Activated effector memory CD4-positive, alpha-beta T cell treated with anti-CD3 and anti-CD28 coated beads, Interleukin-2, amount 50 U/mL, for 16 hours (primary cell): ENCODE measurements around the gene TUBA1C.
A peak's percentile ranks its signal among the peaks of the same experiment; 100 is the strongest.
"Not testable (repeated sequence)": the region's sequence is repeated elsewhere in the genome, so short reads cannot be mapped to it uniquely, and the experiment has no call there.

Experiments
- DNase-seq: peaks from one replicate; pipeline ENCODE4 v3.0.0-alpha.2; 2020

TUBA1C gene

DNA sequence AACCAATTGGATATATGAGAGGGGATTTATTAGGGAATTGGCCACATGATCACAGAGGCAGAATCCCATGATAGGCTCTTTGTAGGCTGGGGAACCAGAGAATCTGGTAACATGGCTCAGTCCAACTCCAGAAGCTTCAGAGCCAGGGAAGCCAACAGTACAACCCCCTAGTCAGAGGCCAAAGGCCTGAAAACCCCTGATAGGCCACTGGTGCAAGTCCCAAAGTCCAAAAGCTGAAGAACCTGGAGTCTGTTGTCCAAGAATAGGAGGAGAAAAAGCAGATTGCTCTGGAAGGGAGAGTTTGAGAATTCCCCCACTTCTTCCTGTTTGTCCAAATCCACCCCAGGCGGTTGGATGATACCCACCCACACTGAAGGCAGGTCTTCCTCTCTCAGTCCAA is 49.9 kb downstream of the TUBA1C start:
- DNase-seq, result no peak

DNA sequence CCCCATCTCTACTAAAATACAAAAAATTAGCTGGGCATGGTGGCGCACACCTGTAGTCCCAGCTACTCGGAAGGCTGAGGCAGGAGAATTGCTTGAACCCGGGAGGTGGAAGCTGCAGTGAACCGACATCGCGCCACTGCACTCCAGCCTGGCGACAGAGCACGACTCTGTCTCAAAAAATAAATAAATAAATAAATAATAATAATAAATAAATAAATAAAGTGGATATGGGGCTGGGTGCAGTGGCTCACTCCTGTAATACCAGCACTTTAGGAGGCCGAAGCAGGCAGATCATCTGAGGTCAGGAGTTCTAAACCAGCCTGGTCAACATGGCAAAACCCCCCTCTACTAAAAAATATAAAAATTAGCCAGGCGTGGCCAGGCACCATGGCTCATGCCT is 52.2 kb downstream of the TUBA1C start:
- not testable (repeated sequence) for DNase-seq

DNA sequence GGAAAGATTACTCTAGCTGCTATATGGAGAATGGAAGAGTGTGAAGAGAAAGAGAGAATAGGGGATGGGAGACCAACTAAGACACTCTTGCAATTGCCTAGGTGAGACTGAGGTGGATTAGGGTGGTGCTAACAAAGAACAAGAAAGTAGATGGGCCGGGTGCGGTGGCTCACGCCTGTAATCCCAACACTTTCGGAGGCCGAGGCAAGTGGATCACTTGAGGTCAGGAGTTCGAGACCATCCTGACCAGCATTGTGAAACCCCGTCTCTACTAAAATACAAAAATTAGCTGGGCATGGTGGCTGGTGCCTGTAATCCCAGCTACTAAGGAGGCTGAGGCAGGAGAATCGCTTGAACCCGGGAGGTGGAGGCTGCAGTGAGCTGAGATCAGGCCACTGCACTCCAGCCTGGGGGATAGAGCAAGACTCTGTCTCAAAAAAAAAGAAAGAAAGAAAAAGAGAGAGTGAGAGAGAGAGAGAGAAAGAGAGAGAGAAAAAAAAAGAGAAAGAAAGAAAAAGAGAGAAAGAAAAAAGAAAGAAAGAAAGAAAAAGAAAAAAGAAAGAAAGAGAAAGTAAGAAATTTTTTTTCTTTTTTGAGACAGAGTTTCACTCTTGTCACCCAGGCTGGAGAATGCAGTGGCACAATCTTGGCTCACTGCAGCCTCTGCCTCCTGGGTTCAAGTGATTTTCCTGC is 55.7 kb downstream of the TUBA1C start:
- peak; percentile 44 for DNase-seq

DNA sequence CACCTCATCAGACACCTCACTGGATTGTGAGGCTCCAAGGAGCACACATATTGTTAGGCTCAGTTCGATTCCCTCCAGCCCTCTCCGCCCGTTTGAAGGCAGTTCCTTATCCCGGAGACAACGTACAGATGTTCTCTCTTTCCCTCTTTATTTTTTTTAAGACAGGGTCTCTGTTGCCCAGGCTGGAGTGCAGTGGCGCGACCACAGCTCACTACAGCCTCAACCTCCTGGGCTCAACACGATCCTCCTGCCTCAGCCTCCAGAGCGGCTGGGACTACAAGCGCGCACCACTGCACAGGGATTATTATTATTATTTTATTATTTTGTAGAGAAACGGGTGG is 57.5 kb downstream of the TUBA1C start:
- DNase-seq, result no peak

DNA sequence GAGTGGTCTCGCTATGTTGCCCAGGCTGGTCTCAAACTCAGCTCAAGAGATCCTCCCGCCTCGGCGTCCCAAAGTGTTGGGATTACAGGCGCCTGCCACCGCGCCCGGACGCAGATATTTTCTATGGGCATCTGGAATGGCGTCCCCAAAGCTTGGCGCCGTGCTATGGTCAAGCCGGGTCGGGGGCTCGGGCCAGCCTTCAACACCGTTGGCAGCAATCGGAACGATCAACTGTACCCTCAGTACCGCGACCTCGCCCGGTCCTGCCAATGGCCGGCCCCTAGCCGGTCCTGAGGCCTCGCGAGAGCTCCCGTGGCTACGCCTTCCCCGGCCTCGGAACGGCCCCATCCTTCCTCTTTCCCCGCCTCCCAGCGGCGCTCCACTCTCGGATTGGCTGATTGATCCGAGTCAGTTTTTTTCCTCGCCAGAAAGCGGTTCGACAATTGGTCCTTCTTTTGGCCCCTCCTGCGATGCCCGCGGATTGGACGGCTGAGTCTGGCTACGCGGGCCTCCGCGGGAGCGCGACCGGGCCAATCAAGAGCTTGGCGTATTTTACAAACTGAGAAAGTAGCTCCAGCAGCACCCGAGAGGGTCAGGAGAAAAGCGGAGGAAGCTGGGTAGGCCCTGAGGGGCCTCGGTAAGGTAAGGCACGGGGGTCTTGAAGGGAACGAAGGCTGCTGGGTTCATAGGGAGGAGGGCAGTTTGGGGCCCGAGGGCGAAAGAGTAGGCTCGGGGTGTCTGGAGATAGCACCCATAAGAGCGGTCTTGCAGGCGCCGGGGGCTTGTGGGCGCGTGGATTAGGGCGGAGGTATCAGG is 58.0 kb downstream of the TUBA1C start, which contains the start of gene TROAP:
TROAP (plus strand) TSS at position 548 of the 816 bp plus-strand sequence. CDS start 354 bp downstream, outside the sequence.
- peak; percentile 99 for DNase-seq

DNA sequence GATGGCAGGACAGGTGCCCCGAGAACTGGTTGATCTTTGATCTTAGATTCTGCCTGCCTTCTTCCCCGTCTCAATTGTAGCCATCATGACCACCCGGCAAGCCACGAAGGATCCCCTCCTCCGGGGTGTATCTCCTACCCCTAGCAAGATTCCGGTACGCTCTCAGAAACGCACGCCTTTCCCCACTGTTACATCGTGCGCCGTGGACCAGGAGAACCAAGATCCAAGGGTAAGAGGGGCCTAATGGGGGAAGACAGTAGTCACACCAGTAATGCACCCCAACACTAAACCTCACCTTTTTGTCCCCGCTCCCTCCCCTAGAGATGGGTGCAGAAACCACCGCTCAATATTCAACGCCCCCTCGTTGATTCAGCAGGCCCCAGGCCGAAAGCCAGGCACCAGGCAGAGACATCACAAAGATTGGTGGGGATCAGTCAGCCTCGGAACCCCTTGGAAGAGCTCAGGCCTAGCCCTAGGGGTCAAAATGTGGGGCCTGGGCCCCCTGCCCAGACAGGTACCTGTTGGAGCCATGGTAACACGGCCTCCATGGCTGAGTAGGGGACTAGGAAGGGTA is 58.7 kb downstream of the TUBA1C start:
- peak; percentile 60 for DNase-seq
